ENCODE data around the gene SDF4. TPM values are rescaled to one million over a fixed set of nuclear protein-coding genes. Genes with fewer than 3 reads are reported as not detected.

Gene SDF4
- total and polyA plus RNA-seq, 2 of the 8 experiments (the other 6 are each of a cell fraction or from before 2014, with no cell fraction given) = 45.5 to 75.6 TPM

- H3K23me2 ChIP-seq (ENCODE audit: low read depth, low read length) = no peaks in the 10 kb centered on the region
- H4K5ac ChIP-seq (ENCODE audit: insufficient read length, low read depth, low read length) = no peak overlapping the region
- H2AK5ac ChIP-seq (ENCODE audit: low read depth, low read length) = no peak overlapping the region
- TF ChIP-seq ATF2 (IDR thresholded peaks at IDR 0.05; ENCODE audit: low read length) (no peak), KDM5A (IDR thresholded peaks at IDR 0.05; ENCODE audit: low read length) (no peak), RNF2 (IDR thresholded peaks at IDR 0.05; ENCODE audit: borderline replicate concordance, low read depth, low read length, missing control alignments, poor library complexity, severe bottlenecking) (no peak)
- POLR2A ChIA-PET (ENCODE audit: partially characterized antibody) = interaction anchor here (1.5 kb wide), 1 partner anchor 74 kb away, joined by 3 read pairs; no protein-coding TSS in a partner anchor
- no peak overlapping the region for H3K18ac ChIP-seq (ENCODE audit: extremely low read depth, low read length)
- no peak overlapping the region for H4K8ac ChIP-seq (ENCODE audit: extremely low read depth, insufficient read depth, low read length)
- H2BK15ac ChIP-seq (ENCODE audit: low read length) = no peak overlapping the region
- H3K27me3 ChIP-seq (replicated peaks in 1 of 4; ENCODE audit: control insufficient read depth in 3 of 4, extremely low read depth in 1 of 4, insufficient read depth in 3 of 4, low read length in 3 of 4) = no peaks in the 10 kb centered on the region
- H4K91ac ChIP-seq (replicated peaks; ENCODE audit: insufficient read length, low read length) = no peak overlapping the region
- no peak overlapping the region for H3K4me2 ChIP-seq (ENCODE audit: insufficient read depth in 1 of 2, low read depth in 2 of 2, low read length in 2 of 2)
- no peak overlapping the region for H3K9ac ChIP-seq (replicated peaks in 1 of 4; ENCODE audit: extremely low read depth in 1 of 4, low read depth in 3 of 4, low read length in 3 of 4)
- peaks cover 0 to 2% (median under 1%) of the 10 kb centered on the region in 4 experiments; a peak in 1 of 7 replicates for H3K4me1 ChIP-seq (replicated peaks in 1 of 4; ENCODE audit: control insufficient read depth in 3 of 4, insufficient read depth in 4 of 4, low read length in 3 of 4)
- FAIRE-seq (no peak), DNase-seq (ENCODE audit: low read depth in 1 of 2, low spot score in 2 of 2) (no peak)
- H3K27ac ChIP-seq (ENCODE audit: low read depth, low read length) = no peak overlapping the region
- 92% methylated on average over 9 of the region's 9 CpGs; no CpG with 5 or more reads in 1 of the 2 experiments for WGBS, 2 experiments (ENCODE audit: extremely low coverage in 1 of 2, insufficient coverage in 1 of 2, insufficient read length in 1 of 2, insufficient replicate concordance in 2 of 2, low coverage in 1 of 2, low lambda C conversion rate in 2 of 2, missing lambda C conversion rate in 1 of 2)
- no peak overlapping the region for H2BK5ac ChIP-seq (ENCODE audit: low read depth, low read length)
- peaks cover 20% of the 10 kb centered on the region for H3K79me1 ChIP-seq (ENCODE audit: low read depth, low read length)
- no peak overlapping the region for H2BK20ac ChIP-seq (ENCODE audit: low read length)
- H2BK12ac ChIP-seq (ENCODE audit: low read depth, low read length) = no peak overlapping the region
- H2BK120ac ChIP-seq (replicated peaks; ENCODE audit: low read depth, low read length) = no peak overlapping the region
- no peak overlapping the region for H3K4me3 ChIP-seq (ENCODE audit: extremely low read depth in 1 of 4, insufficient read depth in 2 of 4, low read depth in 3 of 4, low read length in 4 of 4)
- H3K79me2 ChIP-seq (ENCODE audit: control insufficient read depth in 1 of 2, insufficient read depth in 2 of 2, low read length in 2 of 2) = peaks cover 0 to 15% of the 10 kb centered on the region in 2 experiments; a peak in 2 of 4 replicates
- H3K56ac ChIP-seq (replicated peaks; ENCODE audit: insufficient read length, low read depth, low read length) = no peak overlapping the region
- H3K14ac ChIP-seq (ENCODE audit: insufficient read length) = no peak overlapping the region
- no peaks in the 10 kb centered on the region for H3K9me3 ChIP-seq (ENCODE audit: insufficient read depth in 2 of 2, low read depth in 1 of 2, low read length in 1 of 2)
- H3K36me3 ChIP-seq (ENCODE audit: control insufficient read depth in 2 of 4, insufficient read depth in 4 of 4, low read length in 3 of 4) = peaks cover 16 to 37% (median 23%) of the 10 kb centered on the region in 4 experiments
- peaks cover 12 to 38% of the 10 kb centered on the region in 2 experiments for H4K20me1 ChIP-seq (replicated peaks in 1 of 2; ENCODE audit: control insufficient read depth in 1 of 2, insufficient read depth in 2 of 2, low read length in 2 of 2)
- CTCF ChIA-PET (ENCODE audit: partially characterized antibody) = interaction anchor here (0.6 to 2.7 kb wide), 13 partner anchors 9 to 401 kb away, joined by 3 to 11 read pairs (median 3); no protein-coding TSS in a partner anchor
- no peak overlapping the region for H3K4ac ChIP-seq (replicated peaks; ENCODE audit: insufficient read length, low read depth, low read length)
- H3K23ac ChIP-seq (ENCODE audit: insufficient read length) = no peak overlapping the region
- H2AFZ ChIP-seq (ENCODE audit: low read length) = no peak overlapping the region
Observed at GRCh38 chr1:1264026-1264425, 32.2 kb upstream of the SDF4 start.

Measured in H1 (cell line).